Ishikawa (cell line): ENCODE results near the gene ASB7.

Source experiments
- CEBPB ChIP-seq: IDR thresholded peaks from 2 replicates; pipeline ENCODE4 v1.6.1; 2012
- CREB1 ChIP-seq: IDR thresholded peaks from 2 replicates; pipeline ENCODE4 v1.6.1; 2012; ENCODE audit warnings: low read depth
- EP300 ChIP-seq: IDR thresholded peaks from 2 replicates; pipeline ENCODE4 v1.6.1; 2012; ENCODE audit warnings: borderline replicate concordance
- MAX ChIP-seq: IDR thresholded peaks from 2 replicates; pipeline ENCODE4 v1.6.1; 2012
- RAD21 ChIP-seq: IDR thresholded peaks from 2 replicates; pipeline ENCODE4 v1.6.1; 2012; ENCODE audit warnings: low read depth
- REST ChIP-seq: IDR thresholded peaks from 2 replicates; pipeline ENCODE4 v1.6.1; 2012; ENCODE audit warnings: low read depth, mild to moderate bottlenecking
- TAF1 ChIP-seq: IDR thresholded peaks from 2 replicates; pipeline ENCODE4 v1.6.1; 2012; ENCODE audit warnings: low read depth, mild to moderate bottlenecking
- TCF12 ChIP-seq: IDR thresholded peaks from 2 replicates; pipeline ENCODE4 v1.6.1; 2012; ENCODE audit warnings: low read depth
- TEAD4 ChIP-seq: IDR thresholded peaks from 2 replicates; pipeline ENCODE4 v1.6.1; 2012
- YY1 ChIP-seq: IDR thresholded peaks from 2 replicates; pipeline ENCODE4 v1.6.1; 2012; ENCODE audit warnings: low read depth

- no peak for TF ChIP-seq TEAD4
- TF ChIP-seq RAD21, result no peak
- no peak for TF ChIP-seq TAF1
- TF ChIP-seq REST, result no peak
- TF ChIP-seq MAX, result no peak
- no peak for TF ChIP-seq EP300
- TF ChIP-seq CEBPB, result no peak
- TF ChIP-seq TCF12, result no peak
- no peak for TF ChIP-seq YY1
- no peak for TF ChIP-seq CREB1
Observed at GRCh38 chr15:100598655-100599054, 3.7 kb upstream of the ASB7 start.
